IPS-18a (cell line): ENCODE data around the gene SYT12.
"Not testable (repeated sequence)": the region's sequence is repeated elsewhere in the genome, so short reads cannot be mapped to it uniquely, and the experiment has no call there.

Experiments
- H3K27ac ChIP-seq: one replicate; pipeline ENCODE4 v1.5.1; 2013; ENCODE audit warnings: low read length
- H3K27me3 ChIP-seq: one replicate; pipeline ENCODE4 v1.6.1; 2013; ENCODE audit warnings: mild to moderate bottlenecking, low read length; ENCODE audit not compliant: control insufficient read depth, insufficient read depth
- H3K36me3 ChIP-seq: one replicate; pipeline ENCODE4 v1.6.1; 2013; ENCODE audit warnings: low read depth, low read length; ENCODE audit not compliant: control insufficient read depth
- H3K4me1 ChIP-seq: one replicate; pipeline ENCODE4 v1.6.1; 2013; ENCODE audit warnings: low read depth, low read length; ENCODE audit not compliant: control insufficient read depth
- H3K4me3 ChIP-seq: one replicate; pipeline ENCODE4 v1.5.1; 2013; ENCODE audit warnings: low read length
- H3K9ac ChIP-seq: one replicate; pipeline ENCODE4 v1.6.1; 2013; ENCODE audit warnings: mild to moderate bottlenecking, low read length, moderate library complexity
- H3K9me3 ChIP-seq: one replicate; pipeline ENCODE4 v1.6.1; 2013; ENCODE audit warnings: low read depth, low read length; ENCODE audit not compliant: control insufficient read depth

SYT12 gene

DNA sequence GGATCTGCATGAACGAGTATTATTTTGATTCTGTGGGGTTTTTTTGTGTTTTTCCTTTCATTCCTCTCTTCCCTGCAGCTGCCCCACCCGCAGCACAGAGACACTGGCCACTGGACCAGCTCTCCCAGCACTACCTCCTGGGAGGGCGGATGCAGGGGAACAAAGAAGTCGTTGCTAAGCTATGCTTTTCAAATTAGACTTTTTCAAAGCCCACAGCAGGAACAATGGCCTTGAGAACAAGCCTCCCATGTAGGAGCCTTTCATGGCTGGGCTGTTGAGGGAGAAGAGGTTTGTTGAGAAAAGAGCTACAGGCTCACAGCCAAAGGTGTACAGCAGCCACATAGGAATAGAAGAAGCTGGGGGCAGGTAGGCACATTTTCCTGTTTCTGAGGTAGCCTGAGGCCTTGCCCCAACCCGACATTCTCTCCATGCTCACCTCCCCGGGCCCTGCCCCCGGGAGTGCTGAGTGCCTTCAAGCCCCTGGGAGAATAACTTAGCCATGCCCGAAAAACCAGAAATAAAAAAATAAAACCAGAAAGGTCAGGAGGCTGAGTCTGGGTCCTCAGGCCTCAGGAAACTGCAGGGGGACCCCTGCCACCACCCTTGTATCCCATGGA lies 20.5 kb upstream of the SYT12 start:
- Histone ChIP-seq H3K27me3 (no peaks in the 10 kb centered on the region), H3K4me1 (peaks cover 21% of the 10 kb centered on the region), H3K27ac (peak overlapping the region; percentile 50), H3K9ac (peak overlapping the region; percentile 16), H3K9me3 (no peaks in the 10 kb centered on the region), H3K36me3 (no peaks in the 10 kb centered on the region), H3K4me3 (peak overlapping the region; percentile 21)

DNA sequence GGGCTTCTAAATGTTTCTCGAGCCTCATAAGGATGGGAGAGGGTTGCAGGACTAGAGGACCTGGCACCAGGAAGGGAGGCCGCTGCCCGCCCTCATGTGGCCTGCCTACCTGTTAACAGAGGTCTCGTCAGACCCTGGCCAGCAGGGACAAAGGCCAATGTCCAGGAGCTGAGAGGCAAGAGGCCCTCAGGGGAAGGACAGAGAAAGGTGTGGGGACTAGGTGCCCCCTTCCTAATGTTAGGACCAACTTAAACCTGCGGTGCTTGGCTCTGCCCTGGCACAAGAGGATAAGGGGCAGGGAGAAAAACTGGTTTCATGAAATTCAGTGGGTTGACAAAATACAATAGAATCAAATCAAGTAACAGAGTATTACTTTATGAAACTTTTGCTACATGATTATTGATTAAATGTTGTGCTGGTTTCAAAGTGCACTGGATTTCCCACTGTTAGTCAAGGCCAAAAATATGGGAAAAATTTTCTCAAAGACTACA lies 20.0 kb upstream of the SYT12 start:
- Histone ChIP-seq H3K36me3 (no peaks in the 10 kb centered on the region), H3K9me3 (no peaks in the 10 kb centered on the region), H3K27me3 (no peaks in the 10 kb centered on the region), H3K4me1 (peaks cover 21% of the 10 kb centered on the region), H3K4me3 (peak overlapping the region; percentile 21), H3K27ac (peak overlapping the region; percentile 50), H3K9ac (peak overlapping the region; percentile 16)

DNA sequence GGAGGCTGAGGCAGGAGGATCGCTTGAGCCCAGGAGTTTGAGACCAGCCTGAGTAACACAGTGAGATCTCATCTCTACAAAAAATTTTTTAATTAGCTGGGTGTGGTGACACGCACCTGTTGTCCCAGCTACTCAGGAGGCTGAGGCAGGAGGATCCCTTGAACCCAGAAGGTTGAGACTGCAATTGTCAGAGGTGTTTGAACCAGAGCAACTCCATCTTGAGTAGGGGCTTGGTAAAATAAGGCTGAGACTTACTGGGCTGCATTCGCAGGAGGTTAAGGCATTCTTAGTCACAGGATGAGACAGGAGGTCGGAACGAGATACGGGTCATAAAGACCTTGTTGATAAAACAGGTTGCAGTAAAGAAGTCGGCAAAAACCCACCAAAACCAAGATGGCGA lies 17.7 kb upstream of the SYT12 start:
- not testable (repeated sequence) for H3K27ac ChIP-seq, H3K36me3 ChIP-seq, H3K4me3 ChIP-seq, H3K9ac ChIP-seq, H3K27me3 ChIP-seq, H3K9me3 ChIP-seq
- H3K4me1 ChIP-seq: peaks cover 21% of the 10 kb centered on the region

DNA sequence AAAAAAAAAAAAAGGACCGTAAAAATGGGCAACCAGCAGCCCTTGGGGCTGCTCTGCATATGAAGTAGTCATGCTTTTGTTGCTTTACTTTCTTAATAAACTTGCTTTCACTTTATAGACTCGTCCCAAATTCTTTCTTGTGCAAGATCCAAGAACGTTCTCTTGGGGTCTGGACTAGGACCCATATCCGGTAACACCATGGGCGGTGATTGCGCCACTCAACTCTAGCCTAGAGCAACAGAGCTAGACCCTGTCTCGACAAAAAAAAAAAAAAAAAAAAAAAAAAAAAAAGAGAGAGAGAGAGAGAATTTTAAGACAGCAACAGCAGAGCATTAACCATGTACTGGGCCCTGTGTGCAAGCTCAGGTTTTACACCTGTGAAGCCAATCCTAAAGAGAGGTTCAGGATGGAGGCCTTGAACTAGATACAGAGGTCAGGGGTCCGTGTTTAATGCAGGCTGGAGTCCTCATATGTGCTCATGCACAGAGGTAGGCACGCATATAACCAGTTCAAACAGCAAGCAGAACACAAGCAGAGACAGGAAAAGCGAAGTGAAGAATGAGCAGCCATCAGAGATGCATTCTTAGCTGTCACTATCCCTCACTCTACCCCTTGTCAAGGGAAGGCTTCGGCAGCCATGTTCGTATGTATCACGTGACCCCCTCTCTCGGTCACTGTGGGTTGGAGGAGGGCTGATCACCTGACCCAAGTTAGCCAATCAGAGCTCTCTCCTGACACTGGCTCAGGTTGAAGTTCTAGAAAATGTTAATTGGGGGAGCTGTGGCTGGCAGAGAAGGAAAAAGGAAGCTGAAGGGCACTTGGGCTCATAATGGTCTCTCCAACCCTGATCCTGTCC lies 16.7 kb upstream of the SYT12 start:
- Histone ChIP-seq H3K9ac (no peak overlapping the region), H3K27me3 (no peaks in the 10 kb centered on the region), H3K4me3 (no peak overlapping the region), H3K9me3 (no peaks in the 10 kb centered on the region), H3K4me1 (peaks cover 21% of the 10 kb centered on the region), H3K36me3 (no peaks in the 10 kb centered on the region), H3K27ac (no peak overlapping the region)

DNA sequence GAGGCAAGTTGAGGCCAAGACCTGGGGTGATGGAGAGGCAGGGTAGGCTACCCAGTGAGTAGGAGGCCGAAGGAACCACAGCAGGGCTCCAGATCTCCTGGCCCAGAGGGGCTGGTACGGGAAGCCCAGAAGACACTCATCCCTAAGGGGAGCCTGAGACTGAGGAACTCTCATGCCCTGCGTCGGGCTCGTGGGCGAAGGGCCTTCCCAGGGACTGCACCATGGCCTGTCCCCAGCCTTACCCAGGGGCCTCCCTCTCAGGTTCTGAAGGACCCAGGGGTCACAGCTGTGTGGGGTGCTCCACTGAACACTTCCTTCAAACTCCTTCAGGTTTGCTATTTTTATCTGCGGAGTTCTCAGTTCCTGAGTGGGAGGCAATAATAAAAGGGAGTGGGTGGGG lies 15.8 kb upstream of the SYT12 start:
- no peaks in the 10 kb centered on the region for H3K9me3 ChIP-seq
- H3K36me3 ChIP-seq: no peaks in the 10 kb centered on the region
- no peak overlapping the region for H3K27ac ChIP-seq
- peaks cover 18% of the 10 kb centered on the region for H3K4me1 ChIP-seq
- no peak overlapping the region for H3K4me3 ChIP-seq
- no peak overlapping the region for H3K9ac ChIP-seq
- H3K27me3 ChIP-seq: no peaks in the 10 kb centered on the region

DNA sequence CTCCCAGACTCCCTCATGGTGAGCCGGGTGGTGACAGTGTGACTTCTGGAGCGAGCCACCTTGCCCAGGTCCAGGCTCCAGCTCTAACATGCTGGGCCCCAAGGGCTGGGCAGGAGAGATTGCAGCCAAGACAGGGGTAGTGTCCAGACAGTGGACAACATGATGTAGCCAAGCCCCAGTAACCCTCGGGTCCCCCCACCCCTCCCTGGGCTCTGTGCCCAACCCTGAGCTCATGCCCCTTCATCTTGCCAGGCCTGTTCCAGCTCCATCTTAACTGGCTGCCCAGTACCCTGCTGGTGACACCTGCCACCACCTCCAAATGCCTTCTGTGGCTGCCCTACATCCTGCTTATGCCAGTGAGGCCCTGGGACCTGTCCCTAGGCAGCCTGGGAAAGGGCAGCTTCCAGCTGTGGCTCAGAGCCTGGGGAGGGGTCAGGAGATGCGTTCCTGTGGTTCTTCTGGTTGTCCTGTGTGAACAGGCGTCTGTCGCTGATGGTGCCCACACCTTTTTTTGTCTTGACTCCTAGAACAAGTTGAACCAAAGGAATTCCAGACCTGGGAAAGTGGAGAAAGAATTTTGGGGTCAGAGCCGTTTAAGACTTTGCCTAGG lies 12.5 kb upstream of the SYT12 start:
- no peak overlapping the region for H3K9ac ChIP-seq
- no peak overlapping the region for H3K27ac ChIP-seq
- H3K4me1 ChIP-seq: peaks cover 6% of the 10 kb centered on the region
- no peaks in the 10 kb centered on the region for H3K9me3 ChIP-seq
- peaks cover 4% of the 10 kb centered on the region for H3K36me3 ChIP-seq
- H3K27me3 ChIP-seq: no peaks in the 10 kb centered on the region
- H3K4me3 ChIP-seq: no peak overlapping the region

DNA sequence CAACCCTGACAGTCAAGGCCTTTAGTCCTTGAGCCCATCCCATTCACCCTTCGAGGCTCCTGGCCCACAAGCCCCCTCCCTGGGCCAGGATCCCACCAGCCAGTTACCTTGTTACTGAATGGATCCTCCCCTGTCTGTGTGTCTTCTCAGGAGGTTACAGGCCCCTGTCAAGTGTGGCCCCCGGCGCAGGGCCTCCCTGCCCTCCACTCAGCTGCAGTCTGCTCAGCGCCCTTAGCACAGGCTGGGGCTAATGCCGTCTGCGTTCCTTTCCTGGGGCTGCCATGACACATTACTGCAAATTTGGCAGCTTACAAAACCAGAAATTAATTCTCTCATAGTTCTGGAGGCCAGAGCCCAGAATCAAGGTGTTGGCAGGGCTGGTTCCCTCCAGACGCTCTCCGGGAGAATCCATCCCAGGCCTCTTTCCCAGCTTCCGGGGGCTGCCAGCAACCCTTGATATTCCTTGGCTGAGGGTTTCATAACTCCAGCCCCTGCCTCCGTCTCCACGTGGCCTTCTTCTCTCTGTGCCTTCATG lies 9.4 kb upstream of the SYT12 start:
- no peak overlapping the region for H3K27ac ChIP-seq
- H3K9ac ChIP-seq: no peak overlapping the region
- no peaks in the 10 kb centered on the region for H3K9me3 ChIP-seq
- H3K27me3 ChIP-seq: no peaks in the 10 kb centered on the region
- no peaks in the 10 kb centered on the region for H3K4me1 ChIP-seq
- peaks cover 4% of the 10 kb centered on the region for H3K36me3 ChIP-seq
- H3K4me3 ChIP-seq: no peak overlapping the region

DNA sequence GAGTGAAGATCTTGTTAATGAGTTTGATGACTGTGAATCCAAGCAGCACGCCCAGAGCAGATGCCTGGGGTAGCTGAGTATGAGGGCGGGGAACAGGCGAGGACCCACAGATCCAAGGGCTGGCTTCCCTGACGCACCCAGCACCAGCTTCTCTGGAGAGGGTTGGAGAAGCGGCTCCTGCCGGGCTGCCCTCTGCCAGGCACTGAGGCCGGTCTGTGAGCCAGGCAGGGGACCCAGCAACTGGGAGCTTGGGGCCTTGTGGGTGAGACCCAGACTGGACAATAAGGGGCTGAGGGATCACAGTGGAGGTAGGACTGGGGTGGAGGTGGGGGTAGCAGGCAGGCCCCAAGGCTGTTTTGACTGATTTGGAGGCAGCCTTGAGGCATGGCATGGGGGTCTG lies 8.6 kb upstream of the SYT12 start:
- no peaks in the 10 kb centered on the region for H3K4me1 ChIP-seq
- no peaks in the 10 kb centered on the region for H3K27me3 ChIP-seq
- H3K27ac ChIP-seq: no peak overlapping the region
- H3K4me3 ChIP-seq: no peak overlapping the region
- H3K9ac ChIP-seq: no peak overlapping the region
- H3K9me3 ChIP-seq: no peaks in the 10 kb centered on the region
- peaks cover 4% of the 10 kb centered on the region for H3K36me3 ChIP-seq

DNA sequence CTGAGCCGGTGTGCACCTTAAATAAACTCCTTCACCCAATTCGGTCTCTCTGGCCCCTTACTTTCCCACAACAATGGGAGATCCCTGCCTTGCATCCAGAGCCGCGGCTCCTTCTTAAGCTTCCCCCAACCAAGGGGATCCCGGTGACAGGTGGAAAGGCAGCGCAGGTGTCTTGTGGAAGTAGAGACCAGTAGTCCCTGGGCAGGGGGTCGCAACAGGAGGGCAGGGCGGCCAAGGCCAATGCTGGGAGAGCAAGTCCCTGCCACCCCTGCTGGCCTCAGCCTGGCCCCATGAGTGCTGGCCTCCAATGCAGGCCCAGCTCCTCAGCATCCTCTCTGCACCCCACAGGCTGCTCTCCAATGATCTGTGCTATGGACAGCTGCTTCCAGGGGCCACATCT lies 7.9 kb upstream of the SYT12 start:
- H3K4me3 ChIP-seq: no peak overlapping the region
- H3K9ac ChIP-seq: no peak overlapping the region
- no peaks in the 10 kb centered on the region for H3K4me1 ChIP-seq
- no peaks in the 10 kb centered on the region for H3K9me3 ChIP-seq
- H3K27ac ChIP-seq: no peak overlapping the region
- peaks cover 4% of the 10 kb centered on the region for H3K36me3 ChIP-seq
- H3K27me3 ChIP-seq: no peaks in the 10 kb centered on the region

DNA sequence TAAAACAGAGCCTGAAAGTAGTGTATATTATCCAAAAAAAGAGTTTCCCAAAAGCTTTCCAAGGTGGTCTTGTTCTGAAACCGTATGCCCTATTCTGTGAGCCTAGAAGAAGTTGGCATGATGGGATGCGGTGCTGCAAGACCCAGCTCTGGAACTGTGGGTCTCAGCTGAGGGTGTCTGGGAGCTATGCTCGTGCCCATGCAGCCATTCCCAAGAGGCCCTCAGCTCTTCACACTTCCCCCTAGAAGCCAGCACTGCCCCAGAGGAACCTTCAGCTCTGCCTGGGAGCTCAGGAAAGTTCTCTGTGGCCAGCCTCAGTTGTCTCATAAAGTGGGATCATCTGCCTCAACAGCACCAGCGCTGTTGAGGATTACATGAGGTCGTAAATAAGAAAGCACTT lies 6.4 kb upstream of the SYT12 start:
- peaks cover 4% of the 10 kb centered on the region for H3K36me3 ChIP-seq
- H3K4me3 ChIP-seq: no peak overlapping the region
- H3K9me3 ChIP-seq: no peaks in the 10 kb centered on the region
- no peak overlapping the region for H3K27ac ChIP-seq
- no peak overlapping the region for H3K9ac ChIP-seq
- H3K27me3 ChIP-seq: no peaks in the 10 kb centered on the region
- no peaks in the 10 kb centered on the region for H3K4me1 ChIP-seq

DNA sequence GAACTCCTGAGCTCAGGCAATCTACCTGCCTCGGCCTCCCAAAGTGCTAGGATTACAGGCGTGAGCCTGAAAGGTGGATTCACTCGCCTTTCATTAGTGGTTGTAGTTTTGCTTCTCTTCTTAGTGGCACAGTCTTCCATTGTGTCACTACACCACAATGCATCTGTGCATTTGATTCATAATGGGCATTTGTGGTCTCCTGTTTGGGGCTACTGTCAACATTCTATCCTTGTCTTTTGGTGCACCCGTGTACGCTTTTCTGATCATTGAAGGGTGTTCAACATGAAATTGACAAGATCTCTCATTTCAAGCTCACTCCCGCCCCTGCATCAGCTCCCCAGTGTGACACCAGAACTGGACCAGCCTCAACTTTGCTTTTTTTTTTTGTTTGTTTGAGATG lies 2.0 kb upstream of the SYT12 start:
- Histone ChIP-seq H3K27me3 (peaks cover 36% of the 10 kb centered on the region), H3K9me3 (no peaks in the 10 kb centered on the region), H3K9ac (no peak overlapping the region), H3K4me1 (peaks cover 3% of the 10 kb centered on the region), H3K36me3 (no peaks in the 10 kb centered on the region), H3K27ac (no peak overlapping the region), H3K4me3 (no peak overlapping the region)
